Esophagus muscularis mucosa (tissue), 4 donors: ENCODE results near the gene TEX261. TPM values are rescaled to one million over a fixed set of nuclear protein-coding genes. Genes with fewer than 3 reads are reported as not detected.
"Not testable (repeated sequence)": the region's sequence is repeated elsewhere in the genome, so short reads cannot be mapped to it uniquely, and the experiment has no call there.

Experiments
- DNase-seq: peaks from one replicate; pipeline ENCODE4 v3.0.0-alpha.2; 2017; ENCODE audit errors: extremely low spot score
- H3K27ac ChIP-seq, 4 donors: fragments of 200-600 bp; sonication (generic); replicated peaks in 1 of 4; 1 replicate in 3 of 4; 2 replicates in 1 of 4; pipeline ENCODE4 v1.5.1; 2016 to 2019; ENCODE audit warnings: mild to moderate bottlenecking in 1 of 4
- H3K27me3 ChIP-seq, 4 donors: fragments of 200-600 bp; sonication (generic); one replicate each; pipeline versions ENCODE4 v1.5.1 to v1.6.0; 2016 to 2019
- H3K36me3 ChIP-seq, 4 donors: fragments of 200-600 bp; sonication (generic); one replicate each; pipeline ENCODE4 v1.5.1; 2016 to 2019
- H3K4me1 ChIP-seq, 4 donors: fragments of 200-600 bp; sonication (generic); one replicate each; pipeline ENCODE4 v1.5.1; 2016 to 2019
- H3K4me3 ChIP-seq, 4 donors: fragments of 200-600 bp; sonication (generic); 1 replicate in 2 of 4; 2 replicates in 2 of 4; pipeline ENCODE4 v1.5.1; 2016 to 2019; ENCODE audit warnings: mild to moderate bottlenecking in 4 of 4, moderate library complexity in 1 of 4
- H3K9me3 ChIP-seq, 4 donors: fragments of 200-600 bp; sonication (generic); 1 replicate in 3 of 4; 2 replicates in 1 of 4; pipeline ENCODE4 v1.5.1; 2016 to 2019
- EP300 ChIP-seq: sonication (generic); formaldehyde crosslinking; IDR thresholded peaks from one replicate; pipeline ENCODE4 v1.6.1; 2017; ENCODE audit warnings: antibody characterized with exemption
- POLR2A ChIP-seq: fragments of 450-650 bp; IDR thresholded peaks from one replicate; pipeline ENCODE4 v1.6.1; 2017; ENCODE audit warnings: antibody characterized with exemption, moderate library complexity, mild to moderate bottlenecking, low read depth
- POLR2AphosphoS5 ChIP-seq, 2 donors: sonication (generic); formaldehyde crosslinking; IDR thresholded peaks; one replicate each; pipeline ENCODE4 v1.6.1; 2017; ENCODE audit warnings: antibody characterized with exemption in 2 of 2
- WGBS: methylation state at CpG from one replicate; pipeline ENCODE4 v1.1.5; 2018; 5-methylcytosine and 5-hydroxymethylcytosine counted together
- intact Hi-C: fragments of 100-400 bp; cut with DNase I; formaldehyde crosslinking; loops from one replicate; pipeline ENCODE4 v1.15.1; 2023
- total RNA-seq, 4 donors: library from RNA; depleted of rRNA; stranded (reverse); fragments of >200 nt; gene quantifications; one replicate each; pipeline versions ENCODE4 v1.1.0 to v1.2.1, GENCODE V29; 2016
- TF ChIP-seq, protein P1 (sequence below), 3 experiments: fragments of 200-600 bp in 2 of 3; fragments of 450-650 bp in 1 of 3; sonication (generic) in 2 of 3; IDR thresholded peaks; one replicate each; pipeline ENCODE4 v1.5.1; 2017 to 2019; ENCODE audit warnings: antibody characterized with exemption in 3 of 3, mild to moderate bottlenecking in 2 of 3, moderate library complexity in 1 of 3

The TEX261 gene
- total RNA-seq, 4 donors from 2014 or later, result 21.6 to 37.7 (median 33.3) TPM

DNA sequence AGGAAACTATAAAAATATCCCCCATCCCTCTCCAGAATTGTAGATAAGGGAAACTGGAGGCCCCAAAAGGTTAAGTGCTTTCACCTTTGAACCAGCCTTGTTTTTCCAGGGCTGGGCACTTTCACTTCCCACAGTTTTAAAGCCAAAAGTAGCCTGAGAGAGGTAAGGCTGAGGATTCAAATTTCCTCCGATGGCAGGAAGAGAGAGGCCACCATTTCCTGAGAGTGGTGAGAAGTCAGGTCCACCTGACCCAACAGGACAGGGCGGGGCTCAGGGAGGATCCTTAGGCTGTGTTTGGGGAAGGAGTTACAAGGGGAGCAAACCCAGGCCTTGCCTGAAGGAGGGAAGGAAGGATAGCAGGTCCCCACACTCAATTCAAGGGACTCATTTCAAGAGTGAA is 4.7 kb upstream of the TEX261 start:
- no peak overlapping the region for H3K27ac ChIP-seq
- H3K36me3 ChIP-seq, result no peaks in the 10 kb centered on the region
- DNase-seq, result no peak
- H3K27me3 ChIP-seq, result peaks cover 0 to 10% (median under 1%) of the 10 kb centered on the region in 4 donors
- H3K4me1 ChIP-seq, result peaks cover 7 to 19% (median 17%) of the 10 kb centered on the region in 4 donors
- TF ChIP-seq POLR2A, result no peak
- TF ChIP-seq, protein P1, sequence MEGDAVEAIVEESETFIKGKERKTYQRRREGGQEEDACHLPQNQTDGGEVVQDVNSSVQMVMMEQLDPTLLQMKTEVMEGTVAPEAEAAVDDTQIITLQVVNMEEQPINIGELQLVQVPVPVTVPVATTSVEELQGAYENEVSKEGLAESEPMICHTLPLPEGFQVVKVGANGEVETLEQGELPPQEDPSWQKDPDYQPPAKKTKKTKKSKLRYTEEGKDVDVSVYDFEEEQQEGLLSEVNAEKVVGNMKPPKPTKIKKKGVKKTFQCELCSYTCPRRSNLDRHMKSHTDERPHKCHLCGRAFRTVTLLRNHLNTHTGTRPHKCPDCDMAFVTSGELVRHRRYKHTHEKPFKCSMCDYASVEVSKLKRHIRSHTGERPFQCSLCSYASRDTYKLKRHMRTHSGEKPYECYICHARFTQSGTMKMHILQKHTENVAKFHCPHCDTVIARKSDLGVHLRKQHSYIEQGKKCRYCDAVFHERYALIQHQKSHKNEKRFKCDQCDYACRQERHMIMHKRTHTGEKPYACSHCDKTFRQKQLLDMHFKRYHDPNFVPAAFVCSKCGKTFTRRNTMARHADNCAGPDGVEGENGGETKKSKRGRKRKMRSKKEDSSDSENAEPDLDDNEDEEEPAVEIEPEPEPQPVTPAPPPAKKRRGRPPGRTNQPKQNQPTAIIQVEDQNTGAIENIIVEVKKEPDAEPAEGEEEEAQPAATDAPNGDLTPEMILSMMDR (IDR thresholded peaks at IDR 0.05), result no peak
- TF ChIP-seq EP300, result no peak
- TF ChIP-seq POLR2AphosphoS5 (IDR thresholded peaks at IDR 0.05), result no peak
- no peak overlapping the region for H3K4me3 ChIP-seq
- WGBS, result 62% methylated on average over 2 of the region's 2 CpGs
- intact Hi-C loops, result no loop called here
- no peaks in the 10 kb centered on the region for H3K9me3 ChIP-seq

DNA sequence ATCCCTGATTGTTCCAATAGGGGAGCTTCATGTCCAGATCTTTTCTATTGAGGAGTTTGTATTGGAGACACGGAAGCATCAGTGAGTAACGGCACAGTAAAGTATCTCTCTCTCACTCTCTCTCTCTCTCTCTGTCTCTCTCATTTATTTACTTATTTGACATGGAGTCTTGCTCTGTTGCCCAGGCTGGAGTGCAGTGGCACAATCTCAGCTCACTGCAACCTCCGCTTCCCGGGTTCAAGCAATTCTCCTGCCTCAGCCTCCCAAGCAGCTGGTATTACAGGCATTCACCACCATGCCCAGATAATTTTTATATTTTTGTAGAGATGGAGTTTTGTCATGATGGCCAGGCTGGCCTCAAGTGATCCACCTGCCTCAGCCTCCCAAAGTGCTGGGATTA is 4.2 kb upstream of the TEX261 start:
- H3K4me3 ChIP-seq, DNase-seq, intact Hi-C loops, H3K27ac ChIP-seq, H3K36me3 ChIP-seq, H3K9me3 ChIP-seq: not testable (repeated sequence)
- 87% methylated on average over 4 of the region's 4 CpGs for WGBS
- H3K27me3 ChIP-seq, result peaks cover 0 to 10% (median 2%) of the 10 kb centered on the region in 4 donors
- H3K4me1 ChIP-seq, result peaks cover 7 to 23% (median 20%) of the 10 kb centered on the region in 4 donors

DNA sequence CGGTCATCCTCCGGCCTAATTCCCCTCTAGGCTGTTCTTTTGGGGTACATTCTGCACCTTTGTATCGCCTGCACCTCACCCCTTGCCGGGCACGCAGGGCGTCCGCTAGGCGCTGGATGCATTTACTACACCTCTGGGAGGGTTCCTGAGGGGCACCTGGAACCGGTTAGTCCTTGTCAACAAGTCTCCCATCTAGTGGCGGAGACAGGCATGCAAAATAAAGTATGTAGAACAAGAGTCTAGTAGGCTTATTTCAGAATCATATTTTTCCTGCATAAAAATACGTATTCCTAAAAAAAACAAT is 705 bp upstream of the TEX261 start:
- intact Hi-C loops, result no loop called here
- peaks cover 0 to 20% (median 17%) of the 10 kb centered on the region in 4 donors for H3K36me3 ChIP-seq
- under 1% methylated on average over 11 of the region's 11 CpGs for WGBS
- H3K4me1 ChIP-seq, result peaks cover 16 to 44% (median 36%) of the 10 kb centered on the region in 4 donors
- DNase-seq, result no peak
- H3K9me3 ChIP-seq, result no peaks in the 10 kb centered on the region
- peaks cover 0 to 3% (median 0%) of the 10 kb centered on the region in 4 donors for H3K27me3 ChIP-seq
- peak overlapping the region; percentile 90 to 100 (median 97) for H3K4me3 ChIP-seq
- TF ChIP-seq, protein P1 (IDR thresholded peaks at IDR 0.05), result peak; percentile 15 to 32 (median 29)
- TF ChIP-seq EP300 (no peak), POLR2AphosphoS5 (IDR thresholded peaks at IDR 0.05) (no peak)
- peak overlapping the region; percentile 82 to 90 (median 86) for H3K27ac ChIP-seq

DNA sequence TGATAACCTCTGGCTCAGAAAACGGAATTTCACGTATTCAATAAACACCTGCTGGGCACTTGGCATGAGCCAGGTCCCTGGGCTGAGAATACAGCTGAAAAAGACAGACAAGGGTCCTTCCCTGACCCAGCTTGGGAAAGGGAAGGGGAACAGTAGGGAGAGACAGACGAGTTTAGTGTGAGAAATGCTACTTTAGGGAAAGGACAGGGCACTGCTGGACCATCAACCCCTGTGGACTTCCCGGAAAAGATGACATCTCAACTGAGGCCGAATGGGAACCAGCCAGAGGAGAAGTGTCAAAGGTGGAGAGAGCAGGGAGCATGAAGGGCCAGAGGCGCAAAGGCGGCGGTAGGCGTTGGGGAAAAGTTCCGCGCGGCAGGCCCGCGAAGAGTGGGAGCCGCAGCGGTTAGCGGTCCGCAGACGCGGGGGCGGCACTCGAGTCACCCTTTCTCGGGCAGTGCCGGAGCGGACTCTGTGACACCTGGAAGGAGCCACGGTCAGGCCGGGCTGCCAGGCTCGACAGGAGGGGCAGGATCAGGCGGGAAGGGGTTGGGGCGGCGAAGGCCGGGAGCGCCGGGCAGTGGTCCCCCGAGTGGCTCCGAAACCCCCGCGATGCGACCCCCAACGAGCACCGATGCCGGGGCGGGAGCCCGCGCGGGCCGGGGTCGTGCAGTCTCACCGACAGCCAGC is 519 bp downstream of the TEX261 start:
- peak overlapping the region; percentile 90 to 100 (median 97) for H3K4me3 ChIP-seq
- TF ChIP-seq EP300, result no peak
- no peak for TF ChIP-seq POLR2AphosphoS5 (IDR thresholded peaks at IDR 0.05)
- TF ChIP-seq, protein P1 (IDR thresholded peaks at IDR 0.05), result no peak
- TF ChIP-seq POLR2A, result no peak
- no peaks in the 10 kb centered on the region for H3K9me3 ChIP-seq
- H3K27me3 ChIP-seq, result peaks cover 0 to 3% (median 0%) of the 10 kb centered on the region in 4 donors
- peak overlapping the region; percentile 82 to 90 (median 86) for H3K27ac ChIP-seq
- intact Hi-C loops, result no loop called here
- peak; percentile 79 for DNase-seq
- WGBS, result 0% methylated on average over 16 of the region's 49 CpGs
- peaks cover 16 to 45% (median 36%) of the 10 kb centered on the region in 4 donors for H3K4me1 ChIP-seq
- peaks cover 0 to 32% (median 29%) of the 10 kb centered on the region in 4 donors for H3K36me3 ChIP-seq

DNA sequence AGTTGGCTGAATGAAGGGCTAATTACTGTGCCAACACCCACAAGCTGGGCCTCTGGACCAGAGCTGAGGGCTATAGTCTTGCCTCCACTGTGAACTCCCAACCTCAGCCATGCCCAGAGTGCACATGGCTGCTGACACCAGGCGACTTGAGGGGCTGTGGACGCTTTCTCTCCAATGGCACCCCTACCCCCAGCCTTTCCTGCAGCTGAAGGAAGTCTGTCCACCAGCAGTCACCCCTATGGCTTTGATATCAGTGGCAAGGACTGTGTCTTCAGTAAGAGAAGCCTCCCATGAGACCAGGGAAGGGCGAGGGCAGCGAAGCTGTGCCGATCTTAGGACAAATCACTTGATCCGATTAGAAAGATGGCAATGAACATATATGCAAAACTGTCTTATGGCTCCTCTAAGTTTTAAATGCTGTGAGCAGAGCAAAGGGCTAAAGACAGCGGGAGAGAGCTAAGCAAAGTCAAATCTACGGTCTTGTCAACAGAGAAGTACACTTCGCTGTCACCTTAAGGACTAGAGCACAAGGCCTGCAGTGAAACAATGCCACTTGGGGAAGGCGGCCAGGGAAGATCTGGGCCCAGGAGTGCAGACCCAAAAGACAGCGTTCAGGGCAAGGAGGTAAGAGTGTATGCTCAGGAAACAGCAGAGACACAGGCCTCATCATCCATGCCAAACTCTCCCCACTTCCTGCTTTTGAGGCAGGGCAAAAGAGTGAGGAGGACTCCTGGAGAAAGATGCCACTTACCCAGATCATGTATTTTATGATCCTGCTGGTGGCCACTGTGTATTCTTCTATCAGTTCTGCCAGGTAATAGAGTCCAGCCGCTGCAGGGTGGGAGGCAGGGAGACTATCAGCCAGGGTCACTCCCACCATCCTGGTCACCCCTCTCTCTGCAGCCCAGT is 1.5 kb downstream of the TEX261 start:
- WGBS, result 83% methylated on average over 10 of the region's 12 CpGs
- Histone ChIP-seq H3K4me3 (peak overlapping the region; percentile 90 to 100 (median 97)), H3K27ac (peak overlapping the region; percentile 82 to 90 (median 86)), H3K36me3 (peaks cover 9 to 42% (median 39%) of the 10 kb centered on the region in 4 donors), H3K9me3 (no peaks in the 10 kb centered on the region), H3K27me3 (peaks cover 0 to 3% (median 0%) of the 10 kb centered on the region in 4 donors), H3K4me1 (peaks cover 18 to 50% (median 36%) of the 10 kb centered on the region in 4 donors)
- intact Hi-C loops, result no loop called here
- peak; percentile 50 for DNase-seq
- TF ChIP-seq POLR2AphosphoS5 (IDR thresholded peaks at IDR 0.05) (no peak), POLR2A (no peak), EP300 (no peak)
- TF ChIP-seq, protein P1 (IDR thresholded peaks at IDR 0.05), result no peak
